Stomach (tissue), 4 donors: Measurements from ENCODE around the gene CENPU.

Source experiments
- POLR2A ChIP-seq, 4 donors: fragments of 450-650 bp; IDR thresholded peaks; one replicate each; pipeline ENCODE4 v1.6.1; 2016; ENCODE audit warnings: antibody characterized with exemption in 4 of 4, control low read depth in 2 of 4, mild to moderate bottlenecking in 1 of 4, moderate library complexity in 1 of 4
- TF ChIP-seq, protein P1 (sequence below), 7 experiments: fragments of 450-650 bp in 4 of 7; fragments of 200-600 bp in 3 of 7; sonication (generic) in 3 of 7; IDR thresholded peaks; one replicate each; pipeline ENCODE4 v1.5.1; 2016 to 2019; ENCODE audit warnings: antibody characterized with exemption in 7 of 7, control low read depth in 2 of 7, mild to moderate bottlenecking in 1 of 7

DNA sequence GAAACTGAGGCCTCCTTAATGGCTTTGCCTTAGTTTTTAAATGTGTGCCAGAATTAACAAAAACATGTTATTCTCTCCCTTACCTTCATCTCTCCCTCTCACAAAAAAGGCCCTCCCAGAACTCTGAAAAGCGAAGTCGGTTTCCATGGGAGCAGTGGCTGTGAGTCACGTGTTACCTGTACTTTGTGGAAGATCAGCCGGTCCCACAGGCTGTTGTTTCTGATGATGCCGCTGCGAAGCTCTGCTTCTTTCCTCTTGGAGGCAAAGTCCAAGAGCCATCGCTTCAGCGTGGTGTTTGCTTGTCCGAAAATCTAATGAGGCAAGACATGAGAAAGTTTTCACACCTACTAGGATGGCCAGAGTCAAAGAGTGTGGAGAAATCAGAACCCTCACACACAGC lies 32.5 kb upstream of the CENPU start:
- TF ChIP-seq, protein P1, sequence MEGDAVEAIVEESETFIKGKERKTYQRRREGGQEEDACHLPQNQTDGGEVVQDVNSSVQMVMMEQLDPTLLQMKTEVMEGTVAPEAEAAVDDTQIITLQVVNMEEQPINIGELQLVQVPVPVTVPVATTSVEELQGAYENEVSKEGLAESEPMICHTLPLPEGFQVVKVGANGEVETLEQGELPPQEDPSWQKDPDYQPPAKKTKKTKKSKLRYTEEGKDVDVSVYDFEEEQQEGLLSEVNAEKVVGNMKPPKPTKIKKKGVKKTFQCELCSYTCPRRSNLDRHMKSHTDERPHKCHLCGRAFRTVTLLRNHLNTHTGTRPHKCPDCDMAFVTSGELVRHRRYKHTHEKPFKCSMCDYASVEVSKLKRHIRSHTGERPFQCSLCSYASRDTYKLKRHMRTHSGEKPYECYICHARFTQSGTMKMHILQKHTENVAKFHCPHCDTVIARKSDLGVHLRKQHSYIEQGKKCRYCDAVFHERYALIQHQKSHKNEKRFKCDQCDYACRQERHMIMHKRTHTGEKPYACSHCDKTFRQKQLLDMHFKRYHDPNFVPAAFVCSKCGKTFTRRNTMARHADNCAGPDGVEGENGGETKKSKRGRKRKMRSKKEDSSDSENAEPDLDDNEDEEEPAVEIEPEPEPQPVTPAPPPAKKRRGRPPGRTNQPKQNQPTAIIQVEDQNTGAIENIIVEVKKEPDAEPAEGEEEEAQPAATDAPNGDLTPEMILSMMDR (IDR thresholded peaks at IDR 0.05): no peak
- no peak for TF ChIP-seq POLR2A (IDR thresholded peaks at IDR 0.05)
